Measurements from ENCODE around the gene DBP. TPM values are rescaled to one million over a fixed set of nuclear protein-coding genes. Genes with fewer than 3 reads are reported as not detected.

The DBP gene
- total and polyA plus RNA-seq, 2 of the 13 experiments (the other 11 are each of a cell fraction or from before 2014, with no cell fraction given), result 1.7 to 5.8 TPM

DNA sequence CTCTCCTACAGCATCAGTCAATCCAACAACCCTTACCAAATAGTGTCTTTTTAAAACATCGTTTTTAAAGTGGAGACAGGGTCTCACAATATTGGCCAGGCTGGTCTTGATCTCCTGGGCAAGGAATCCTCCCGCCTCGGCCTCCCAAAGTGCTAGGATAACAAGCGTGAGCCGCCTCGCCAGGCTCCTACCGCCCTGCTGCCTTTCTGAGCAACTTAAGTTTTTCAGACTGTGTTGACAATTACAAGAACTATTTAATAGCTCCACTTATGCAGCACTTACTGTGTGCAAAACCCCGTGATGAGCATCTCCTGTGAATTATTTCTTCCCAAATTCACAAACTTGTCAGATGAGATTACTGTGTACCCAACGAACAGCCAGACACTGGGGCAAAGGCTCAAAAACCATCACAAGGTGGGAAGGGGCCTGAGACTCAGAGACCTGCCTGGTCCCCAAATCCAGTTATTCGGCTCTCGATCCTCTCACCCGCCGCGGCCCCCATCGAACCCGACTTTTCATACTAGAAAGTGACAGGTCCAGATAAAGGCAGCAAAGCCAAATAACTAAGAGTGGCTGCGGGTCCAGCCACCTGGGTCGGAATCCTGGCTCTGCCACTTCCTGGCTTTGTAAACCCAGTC, 18.8 kb downstream of the DBP start:
- ChIA-PET POLR2A (interaction anchor here (0.6 to 1.6 kb wide), 30 partner anchors 8 to 463 kb away, joined by 3 to 61 read pairs (median 6); partner anchors contain the start of genes CA11, DBP, NUCB1 and SPACA4), CTCF (ENCODE audit: low intra/inter-chr PET ratio, low total read pairs) (no interaction called here)
- Histone ChIP-seq H3K79me2 (ENCODE audit: insufficient read depth, low read length) (peaks cover 33% of the 10 kb centered on the region), H2AFZ (ENCODE audit: low read length) (no peak overlapping the region), H3K9me3 (ENCODE audit: low read length) (no peaks in the 10 kb centered on the region), H3K4me1 (ENCODE audit: insufficient read depth, low read length) (peaks cover 47% of the 10 kb centered on the region), H3K4me3 (replicated peaks in 1 of 3; ENCODE audit: insufficient read depth in 1 of 3, low read depth in 2 of 3, low read length in 3 of 3) (peak overlapping the region; percentile 89 to 99 (median 89)), H3K27me3 (ENCODE audit: control insufficient read depth in 1 of 2, insufficient read depth in 2 of 2, low read length in 2 of 2) (no peaks in the 10 kb centered on the region; a peak in 1 of 5 replicates), H3K9ac (ENCODE audit: insufficient read depth, low read depth, low read length) (peak overlapping the region; percentile 96), H4K20me1 (ENCODE audit: insufficient read depth, low read length) (peaks cover 38% of the 10 kb centered on the region), H3K27ac (ENCODE audit: extremely low read length, insufficient read depth, low read length) (peak overlapping the region; percentile 76), H3K36me3 (replicated peaks in 1 of 2; ENCODE audit: control insufficient read depth in 1 of 2, insufficient read depth in 2 of 2, low read length in 2 of 2) (peaks cover 15 to 28% of the 10 kb centered on the region in 2 experiments), H3K4me2 (ENCODE audit: low read depth, low read length) (peak overlapping the region; percentile 89)
- 2% methylated on average over 18 of the region's 18 CpGs for WGBS (ENCODE audit: low lambda C conversion rate)
- in situ Hi-C loops (cut with HindIII; ENCODE audit: extremely low pct_ligation_motif_present, low pct_unique_long_range_greater_than_20kb), result no loop called here
- BruUV-seq (replicated peaks), result TSS peak; percentile 84
- no peak for DNase-seq (ENCODE audit: low spot score)
- intact Hi-C loops (cut with micrococcal nuclease; ENCODE audit: unreplicated experiment), result loop anchor here (2.0 kb wide), 1 partner anchor 16 kb away; no protein-coding TSS in a partner anchor
- no peak for ATAC-seq
- peak; percentile 15 for FAIRE-seq
- TF ChIP-seq NCOA1 (CRISPR knock-in tag; IDR thresholded peaks at IDR 0.05) (no peak), ZNF773 (CRISPR knock-in tag; IDR thresholded peaks at IDR 0.05; ENCODE audit: borderline replicate concordance) (0 out of 2 replicates have a peak, but pooled peaks have one; percentile 4), KDM5A (IDR thresholded peaks at IDR 0.05; ENCODE audit: borderline replicate concordance, low read length) (peak; percentile 91; the same call in 1 of the 2 replicates), RFXAP (CRISPR knock-in tag; IDR thresholded peaks at IDR 0.05; ENCODE audit: borderline replicate concordance) (no peak), ZNF619 (CRISPR knock-in tag; IDR thresholded peaks at IDR 0.05) (no peak), HNF4A (CRISPR knock-in tag; IDR thresholded peaks at IDR 0.05) (no peak), WIZ (CRISPR knock-in tag; IDR thresholded peaks at IDR 0.05) (no peak), NR2F1 (CRISPR knock-in tag; IDR thresholded peaks at IDR 0.05) (0 out of 4 replicates have a peak, but pooled peaks of 1 of the 2 experiments have one; percentile 27), ZNF652 (CRISPR knock-in tag; IDR thresholded peaks at IDR 0.05; ENCODE audit: borderline replicate concordance, low read depth) (no peak), POLR2G (IDR thresholded peaks at IDR 0.05; ENCODE audit: low read depth, low read length) (no peak), GABPB1 (CRISPR knock-in tag; IDR thresholded peaks at IDR 0.05) (no peak)
- TF ChIP-seq, protein P1, sequence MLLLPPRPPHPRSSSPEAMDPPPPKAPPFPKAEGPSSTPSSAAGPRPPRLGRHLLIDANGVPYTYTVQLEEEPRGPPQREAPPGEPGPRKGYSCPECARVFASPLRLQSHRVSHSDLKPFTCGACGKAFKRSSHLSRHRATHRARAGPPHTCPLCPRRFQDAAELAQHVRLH (CRISPR knock-in tag; IDR thresholded peaks at IDR 0.05; ENCODE audit: borderline replicate concordance, low read depth), result no peak
- TF ChIP-seq, protein P2, sequence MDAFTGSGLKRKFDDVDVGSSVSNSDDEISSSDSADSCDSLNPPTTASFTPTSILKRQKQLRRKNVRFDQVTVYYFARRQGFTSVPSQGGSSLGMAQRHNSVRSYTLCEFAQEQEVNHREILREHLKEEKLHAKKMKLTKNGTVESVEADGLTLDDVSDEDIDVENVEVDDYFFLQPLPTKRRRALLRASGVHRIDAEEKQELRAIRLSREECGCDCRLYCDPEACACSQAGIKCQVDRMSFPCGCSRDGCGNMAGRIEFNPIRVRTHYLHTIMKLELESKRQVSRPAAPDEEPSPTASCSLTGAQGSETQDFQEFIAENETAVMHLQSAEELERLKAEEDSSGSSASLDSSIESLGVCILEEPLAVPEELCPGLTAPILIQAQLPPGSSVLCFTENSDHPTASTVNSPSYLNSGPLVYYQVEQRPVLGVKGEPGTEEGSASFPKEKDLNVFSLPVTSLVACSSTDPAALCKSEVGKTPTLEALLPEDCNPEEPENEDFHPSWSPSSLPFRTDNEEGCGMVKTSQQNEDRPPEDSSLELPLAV (CRISPR knock-in tag; conservative IDR thresholded peaks at IDR 0.05; ENCODE audit: low read depth), result no peak
- TF ChIP-seq, protein P3, sequence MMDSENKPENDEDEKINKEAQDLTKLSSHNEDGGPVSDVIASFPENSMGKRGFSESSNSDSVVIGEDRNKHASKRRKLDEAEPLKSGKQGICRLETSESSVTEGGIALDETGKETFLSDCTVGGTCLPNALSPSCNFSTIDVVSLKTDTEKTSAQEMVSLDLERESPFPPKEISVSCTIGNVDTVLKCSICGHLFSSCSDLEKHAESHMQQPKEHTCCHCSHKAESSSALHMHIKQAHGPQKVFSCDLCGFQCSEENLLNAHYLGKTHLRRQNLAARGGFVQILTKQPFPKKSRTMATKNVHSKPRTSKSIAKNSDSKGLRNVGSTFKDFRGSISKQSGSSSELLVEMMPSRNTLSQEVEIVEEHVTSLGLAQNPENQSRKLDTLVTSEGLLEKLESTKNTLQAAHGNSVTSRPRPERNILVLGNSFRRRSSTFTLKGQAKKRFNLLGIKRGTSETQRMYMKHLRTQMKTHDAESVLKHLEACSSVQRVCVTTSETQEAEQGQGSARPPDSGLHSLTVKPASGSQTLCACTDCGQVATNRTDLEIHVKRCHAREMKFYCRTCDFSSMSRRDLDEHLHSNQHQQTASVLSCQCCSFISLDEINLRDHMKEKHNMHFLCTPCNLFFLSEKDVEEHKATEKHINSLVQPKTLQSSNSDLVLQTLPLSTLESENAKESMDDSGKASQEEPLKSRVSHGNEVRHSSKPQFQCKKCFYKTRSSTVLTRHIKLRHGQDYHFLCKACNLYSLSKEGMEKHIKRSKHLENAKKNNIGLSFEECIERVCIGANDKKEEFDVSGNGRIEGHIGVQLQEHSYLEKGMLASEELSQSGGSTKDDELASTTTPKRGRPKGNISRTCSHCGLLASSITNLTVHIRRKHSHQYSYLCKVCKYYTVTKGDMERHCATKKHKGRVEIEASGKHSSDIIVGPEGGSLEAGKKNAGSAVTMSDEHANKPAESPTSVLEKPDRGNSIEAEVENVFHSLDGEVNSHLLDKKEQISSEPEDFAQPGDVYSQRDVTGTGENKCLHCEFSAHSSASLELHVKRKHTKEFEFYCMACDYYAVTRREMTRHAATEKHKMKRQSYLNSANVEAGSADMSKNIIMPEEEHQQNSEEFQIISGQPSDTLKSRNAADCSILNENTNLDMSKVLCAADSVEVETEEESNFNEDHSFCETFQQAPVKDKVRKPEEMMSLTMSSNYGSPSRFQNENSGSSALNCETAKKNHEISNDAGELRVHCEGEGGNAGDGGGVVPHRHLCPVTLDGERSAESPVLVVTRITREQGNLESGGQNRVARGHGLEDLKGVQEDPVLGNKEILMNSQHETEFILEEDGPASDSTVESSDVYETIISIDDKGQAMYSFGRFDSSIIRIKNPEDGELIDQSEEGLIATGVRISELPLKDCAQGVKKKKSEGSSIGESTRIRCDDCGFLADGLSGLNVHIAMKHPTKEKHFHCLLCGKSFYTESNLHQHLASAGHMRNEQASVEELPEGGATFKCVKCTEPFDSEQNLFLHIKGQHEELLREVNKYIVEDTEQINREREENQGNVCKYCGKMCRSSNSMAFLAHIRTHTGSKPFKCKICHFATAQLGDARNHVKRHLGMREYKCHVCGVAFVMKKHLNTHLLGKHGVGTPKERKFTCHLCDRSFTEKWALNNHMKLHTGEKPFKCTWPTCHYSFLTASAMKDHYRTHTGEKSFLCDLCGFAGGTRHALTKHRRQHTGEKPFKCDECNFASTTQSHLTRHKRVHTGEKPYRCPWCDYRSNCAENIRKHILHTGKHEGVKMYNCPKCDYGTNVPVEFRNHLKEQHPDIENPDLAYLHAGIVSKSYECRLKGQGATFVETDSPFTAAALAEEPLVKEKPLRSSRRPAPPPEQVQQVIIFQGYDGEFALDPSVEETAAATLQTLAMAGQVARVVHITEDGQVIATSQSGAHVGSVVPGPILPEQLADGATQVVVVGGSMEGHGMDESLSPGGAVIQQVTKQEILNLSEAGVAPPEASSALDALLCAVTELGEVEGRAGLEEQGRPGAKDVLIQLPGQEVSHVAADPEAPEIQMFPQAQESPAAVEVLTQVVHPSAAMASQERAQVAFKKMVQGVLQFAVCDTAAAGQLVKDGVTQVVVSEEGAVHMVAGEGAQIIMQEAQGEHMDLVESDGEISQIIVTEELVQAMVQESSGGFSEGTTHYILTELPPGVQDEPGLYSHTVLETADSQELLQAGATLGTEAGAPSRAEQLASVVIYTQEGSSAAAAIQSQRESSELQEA (CRISPR knock-in tag; IDR thresholded peaks at IDR 0.05; ENCODE audit: not compliant biosample characterization), result no peak

All from HepG2 (cell line).